ENCODE results near the gene SEPTIN10.

GRCh38 chr2:109633284-109633961, 19.7 kb upstream of the SEPTIN10 start:
- TF ChIP-seq, protein P1, sequence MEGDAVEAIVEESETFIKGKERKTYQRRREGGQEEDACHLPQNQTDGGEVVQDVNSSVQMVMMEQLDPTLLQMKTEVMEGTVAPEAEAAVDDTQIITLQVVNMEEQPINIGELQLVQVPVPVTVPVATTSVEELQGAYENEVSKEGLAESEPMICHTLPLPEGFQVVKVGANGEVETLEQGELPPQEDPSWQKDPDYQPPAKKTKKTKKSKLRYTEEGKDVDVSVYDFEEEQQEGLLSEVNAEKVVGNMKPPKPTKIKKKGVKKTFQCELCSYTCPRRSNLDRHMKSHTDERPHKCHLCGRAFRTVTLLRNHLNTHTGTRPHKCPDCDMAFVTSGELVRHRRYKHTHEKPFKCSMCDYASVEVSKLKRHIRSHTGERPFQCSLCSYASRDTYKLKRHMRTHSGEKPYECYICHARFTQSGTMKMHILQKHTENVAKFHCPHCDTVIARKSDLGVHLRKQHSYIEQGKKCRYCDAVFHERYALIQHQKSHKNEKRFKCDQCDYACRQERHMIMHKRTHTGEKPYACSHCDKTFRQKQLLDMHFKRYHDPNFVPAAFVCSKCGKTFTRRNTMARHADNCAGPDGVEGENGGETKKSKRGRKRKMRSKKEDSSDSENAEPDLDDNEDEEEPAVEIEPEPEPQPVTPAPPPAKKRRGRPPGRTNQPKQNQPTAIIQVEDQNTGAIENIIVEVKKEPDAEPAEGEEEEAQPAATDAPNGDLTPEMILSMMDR (IDR thresholded peaks at IDR 0.05): no peak
- no peak for TF ChIP-seq EZH2 (IDR thresholded peaks at IDR 0.05)

All from neural progenitor cell (in vitro differentiated cells).